ENCODE results near the gene EDIL3. TPM values are rescaled to one million over a fixed set of nuclear protein-coding genes. Genes with fewer than 3 reads are reported as not detected.

Gene EDIL3
- total and polyA plus RNA-seq, 10 of the 15 experiments (the other 5 are each of a cell fraction or from before 2014, with no cell fraction given), result 0.01 to 0.62 (median 0.20) TPM

GRCh38 chr5:84403773-84404172, 19.1 kb upstream of the EDIL3 start:
- Histone ChIP-seq H3K27me3 (replicated peaks in 1 of 2; ENCODE audit: control insufficient read depth in 2 of 2, insufficient read depth in 2 of 2, low read length in 1 of 2) (no peaks in the 10 kb centered on the region), H3K36me3 (ENCODE audit: control insufficient read depth in 2 of 2, insufficient read depth in 2 of 2, low read length in 1 of 2) (no peaks in the 10 kb centered on the region), H3K4me1 (ENCODE audit: control insufficient read depth, insufficient read depth, low read length) (no peaks in the 10 kb centered on the region), H3K79me2 (ENCODE audit: control insufficient read depth, insufficient read depth, low read length) (no peaks in the 10 kb centered on the region), H3K4me2 (ENCODE audit: control insufficient read depth, insufficient read depth) (no peak overlapping the region), H3K27ac (ENCODE audit: control insufficient read depth, insufficient read depth) (no peak overlapping the region), H4K20me1 (ENCODE audit: control insufficient read depth, insufficient read depth) (no peaks in the 10 kb centered on the region), H3K9ac (ENCODE audit: control insufficient read depth, insufficient read depth, low read length) (no peak overlapping the region), H2AFZ (ENCODE audit: control insufficient read depth, low read depth, low read length) (no peak overlapping the region), H3K4me3 (no peak overlapping the region), H3K9me3 (replicated peaks; ENCODE audit: control insufficient read depth, insufficient read depth, low read length) (no peaks in the 10 kb centered on the region)
- ChIA-PET POLR2A (no interaction called here), CTCF (interaction anchor here (0.6 kb wide), 1 partner anchor 589 kb away, joined by 3 read pairs; no protein-coding TSS in a partner anchor), RAD21 (ENCODE audit: unreplicated experiment) (interaction anchor here (1.4 kb wide), 1 partner anchor 9 kb away, joined by 4 read pairs; no protein-coding TSS in a partner anchor), SMC1A (ENCODE audit: uncharacterized antibody, unreplicated experiment) (interaction anchor here (1.0 kb wide), 1 partner anchor 82 kb away, joined by 3 read pairs; no protein-coding TSS in a partner anchor)
- DNase-seq (ENCODE audit: low read depth, low spot score) (no peak), ATAC-seq (no peak), FAIRE-seq (no peak)
- intact Hi-C loops (cut with micrococcal nuclease; ENCODE audit: unreplicated experiment) (no loop called here), in situ Hi-C loops (cut with MboI) (no loop called here)
- BruUV-seq (replicated peaks), result no TSS peak
- TF ChIP-seq GATAD2B (conservative IDR thresholded peaks at IDR 0.05; ENCODE audit: low read depth) (no peak), PAX8 (IDR thresholded peaks at IDR 0.05) (no peak)

- no peaks in the 10 kb centered on the region for H3K9me3 ChIP-seq (replicated peaks; ENCODE audit: control insufficient read depth, insufficient read depth, low read length)
- H3K9ac ChIP-seq (ENCODE audit: control insufficient read depth, insufficient read depth, low read length), result no peak overlapping the region
- no peaks in the 10 kb centered on the region for H4K20me1 ChIP-seq (ENCODE audit: control insufficient read depth, insufficient read depth)
- ChIA-PET POLR2A (interaction anchor here (0.6 kb wide), 1 partner anchor 208 kb away, joined by 4 read pairs; no protein-coding TSS in a partner anchor), RAD21 (ENCODE audit: unreplicated experiment) (no interaction called here), CTCF (no interaction called here), SMC1A (ENCODE audit: uncharacterized antibody, unreplicated experiment) (interaction anchor here (0.8 kb wide), 1 partner anchor 27 kb away, joined by 3 read pairs; no protein-coding TSS in a partner anchor)
- no peaks in the 10 kb centered on the region for H3K4me1 ChIP-seq (ENCODE audit: control insufficient read depth, insufficient read depth, low read length)
- no peak overlapping the region for H2AFZ ChIP-seq (ENCODE audit: control insufficient read depth, low read depth, low read length)
- H3K79me2 ChIP-seq (ENCODE audit: control insufficient read depth, insufficient read depth, low read length), result no peaks in the 10 kb centered on the region
- no peak overlapping the region for H3K4me2 ChIP-seq (ENCODE audit: control insufficient read depth, insufficient read depth)
- no peak for ATAC-seq
- FAIRE-seq, result no peak
- DNase-seq (ENCODE audit: low read depth, low spot score), result no peak
- no TSS peak for BruUV-seq (replicated peaks)
- intact Hi-C loops (cut with micrococcal nuclease; ENCODE audit: unreplicated experiment), result no loop called here
- no peak overlapping the region for H3K4me3 ChIP-seq
- 0% methylated on average over 1 of the region's 1 CpG for WGBS (ENCODE audit: insufficient coverage, insufficient replicate concordance, low lambda C conversion rate, missing lambda C conversion rate)
- in situ Hi-C loops (cut with MboI), result no loop called here
- H3K36me3 ChIP-seq (ENCODE audit: control insufficient read depth in 2 of 2, insufficient read depth in 2 of 2, low read length in 1 of 2), result no peaks in the 10 kb centered on the region
- H3K27ac ChIP-seq (ENCODE audit: control insufficient read depth, insufficient read depth), result no peak overlapping the region
- H3K27me3 ChIP-seq (replicated peaks in 1 of 2; ENCODE audit: control insufficient read depth in 2 of 2, insufficient read depth in 2 of 2, low read length in 1 of 2), result no peaks in the 10 kb centered on the region
- TF ChIP-seq HCFC1 (IDR thresholded peaks at IDR 0.05; ENCODE audit: low read length), result no peak
- no peak for TF ChIP-seq E4F1 (IDR thresholded peaks at IDR 0.05; ENCODE audit: borderline replicate concordance, partially characterized antibody)
- TF ChIP-seq SPI1 (IDR thresholded peaks at IDR 0.05; ENCODE audit: borderline replicate concordance, insufficient read depth, low read depth, low read length), result no peak
- no peak for TF ChIP-seq SMAD5 (IDR thresholded peaks at IDR 0.05; ENCODE audit: low read depth)
- TF ChIP-seq MXI1 (IDR thresholded peaks at IDR 0.05; ENCODE audit: low read depth, low read length), result no peak
- TF ChIP-seq FOXM1 (IDR thresholded peaks at IDR 0.05; ENCODE audit: low read depth, low read length), result no peak
- TF ChIP-seq ATF3 (IDR thresholded peaks at IDR 0.05; ENCODE audit: borderline replicate concordance, extremely low read depth, low read depth, low read length), result no peak
- TF ChIP-seq SIX5 (IDR thresholded peaks at IDR 0.05; ENCODE audit: low read depth, low read length, severe bottlenecking), result no peak
- no peak for TF ChIP-seq RELA (IDR thresholded peaks at IDR 0.05; ENCODE audit: borderline replicate concordance, partially characterized antibody)
- TF ChIP-seq NR2C1 (IDR thresholded peaks at IDR 0.05), result no peak
- TF ChIP-seq BHLHE40 (IDR thresholded peaks at IDR 0.05; ENCODE audit: borderline replicate concordance in 1 of 2, low read depth in 2 of 2, low read length in 1 of 2), result no peak
- no peak for TF ChIP-seq MEF2A (IDR thresholded peaks at IDR 0.05; ENCODE audit: insufficient read depth, low read depth, low read length)
- TF ChIP-seq CHD1 (IDR thresholded peaks at IDR 0.05; ENCODE audit: low read depth, low read length), result no peak
- TF ChIP-seq FOXK2 (IDR thresholded peaks at IDR 0.05), result no peak
Measured at GRCh38 chr5:84397385-84397784, 12.7 kb upstream of the EDIL3 start.
